NOMO-1 treated with DMSO at 0.1 percent for 48 hours (cell line): ENCODE results near the gene TLE6.
"Not testable (repeated sequence)": the region's sequence is repeated elsewhere in the genome, so short reads cannot be mapped to it uniquely, and the experiment has no call there.

Source experiments
- DNase-seq: peaks from one replicate; lab custom pipeline; 2025; ENCODE audit not compliant: unreplicated experiment; lab: John Stamatoyannopoulos, UW

Gene TLE6

GRCh38 chr19:3001235-3001800 lies 24.0 kb downstream of the TLE6 start:
- DNase-seq, result no peak

GRCh38 chr19:3003046-3003445 lies 25.7 kb downstream of the TLE6 start:
- no peak for DNase-seq

- DNase-seq, result no peak
Observed at GRCh38 chr19:3004522-3004921, 27.2 kb downstream of the TLE6 start.

GRCh38 chr19:3005345-3005744 lies 28.0 kb downstream of the TLE6 start:
- DNase-seq, result no peak

- no peak for DNase-seq
Observed at GRCh38 chr19:3006075-3006767, 28.9 kb downstream of the TLE6 start.

- DNase-seq, result no peak
Observed at GRCh38 chr19:3007975-3008374, 30.6 kb downstream of the TLE6 start.

GRCh38 chr19:3008994-3009393 lies 31.6 kb downstream of the TLE6 start:
- no peak for DNase-seq

- no peak for DNase-seq
Observed at GRCh38 chr19:3010871-3011270, 33.5 kb downstream of the TLE6 start.

- DNase-seq, result not testable (repeated sequence)
Observed at GRCh38 chr19:3012059-3012458, 34.7 kb downstream of the TLE6 start.

GRCh38 chr19:3012621-3013262 lies 35.4 kb downstream of the TLE6 start:
- no peak for DNase-seq

- no peak for DNase-seq
Observed at GRCh38 chr19:3013263-3013725, 35.9 kb downstream of the TLE6 start.

GRCh38 chr19:3014135-3014534 lies 36.8 kb downstream of the TLE6 start:
- DNase-seq, result no peak

GRCh38 chr19:3015126-3016057 lies 38.0 kb downstream of the TLE6 start:
- no peak for DNase-seq

- no peak for DNase-seq
Observed at GRCh38 chr19:3017923-3018322, 40.6 kb downstream of the TLE6 start.

- DNase-seq, result no peak
Observed at GRCh38 chr19:3019211-3019854, 42.0 kb downstream of the TLE6 start.

- DNase-seq, result no peak
Observed at GRCh38 chr19:3020321-3020960, 43.1 kb downstream of the TLE6 start.

GRCh38 chr19:3024509-3024869 lies 47.1 kb downstream of the TLE6 start:
- no peak for DNase-seq

GRCh38 chr19:3024870-3025548 lies 47.6 kb downstream of the TLE6 start:
- DNase-seq, result no peak

GRCh38 chr19:3025549-3025886 lies 48.2 kb downstream of the TLE6 start:
- no peak for DNase-seq

- DNase-seq, result no peak
Observed at GRCh38 chr19:3026768-3027167, 49.4 kb downstream of the TLE6 start.
